ENCODE measurements around the gene RALGAPB.

- TF ChIP-seq, protein P1, sequence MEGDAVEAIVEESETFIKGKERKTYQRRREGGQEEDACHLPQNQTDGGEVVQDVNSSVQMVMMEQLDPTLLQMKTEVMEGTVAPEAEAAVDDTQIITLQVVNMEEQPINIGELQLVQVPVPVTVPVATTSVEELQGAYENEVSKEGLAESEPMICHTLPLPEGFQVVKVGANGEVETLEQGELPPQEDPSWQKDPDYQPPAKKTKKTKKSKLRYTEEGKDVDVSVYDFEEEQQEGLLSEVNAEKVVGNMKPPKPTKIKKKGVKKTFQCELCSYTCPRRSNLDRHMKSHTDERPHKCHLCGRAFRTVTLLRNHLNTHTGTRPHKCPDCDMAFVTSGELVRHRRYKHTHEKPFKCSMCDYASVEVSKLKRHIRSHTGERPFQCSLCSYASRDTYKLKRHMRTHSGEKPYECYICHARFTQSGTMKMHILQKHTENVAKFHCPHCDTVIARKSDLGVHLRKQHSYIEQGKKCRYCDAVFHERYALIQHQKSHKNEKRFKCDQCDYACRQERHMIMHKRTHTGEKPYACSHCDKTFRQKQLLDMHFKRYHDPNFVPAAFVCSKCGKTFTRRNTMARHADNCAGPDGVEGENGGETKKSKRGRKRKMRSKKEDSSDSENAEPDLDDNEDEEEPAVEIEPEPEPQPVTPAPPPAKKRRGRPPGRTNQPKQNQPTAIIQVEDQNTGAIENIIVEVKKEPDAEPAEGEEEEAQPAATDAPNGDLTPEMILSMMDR (IDR thresholded peaks at IDR 0.05), result no peak
- TF ChIP-seq POLR2A (IDR thresholded peaks at IDR 0.05), result no peak
Observed at GRCh38 chr20:38603286-38603685, 130.6 kb downstream of the RALGAPB start.

Measured in testis (tissue), 2 donors.